ENCODE data around the gene MRPL36. TPM values are rescaled to one million over a fixed set of nuclear protein-coding genes. Genes with fewer than 3 reads are reported as not detected.

The MRPL36 gene
- total and polyA plus RNA-seq, 2 donors (not counting 3 experiments of a cell fraction or from before 2014, with no cell fraction given): 70.3 to 72.7 TPM

DNA sequence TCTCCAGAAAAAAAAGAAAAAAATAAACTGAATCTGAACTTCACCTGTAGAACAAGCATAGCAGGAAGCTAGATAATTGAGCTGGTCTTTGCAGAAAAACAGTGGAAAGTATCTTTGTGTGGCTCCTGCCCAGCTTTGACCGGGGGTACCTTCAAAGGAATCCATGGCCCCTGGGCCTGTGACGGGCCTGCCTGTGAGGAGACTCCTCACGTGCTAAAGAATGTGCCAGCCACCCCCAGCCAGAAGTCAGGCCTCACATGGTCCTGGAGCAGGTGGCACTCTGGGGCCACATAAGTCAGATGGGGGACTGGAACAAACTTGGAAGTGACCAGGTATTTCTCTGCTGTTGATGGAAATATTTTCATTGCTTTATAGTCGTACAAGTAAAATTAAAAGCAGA is 5.7 kb upstream of the MRPL36 start:
- CTCF ChIA-PET: no interaction called here
- Histone ChIP-seq H3K4me2 (ENCODE audit: insufficient read depth, low read length) (no peak overlapping the region), H3K4me1 (ENCODE audit: control insufficient read depth, extremely low read depth, insufficient read depth, low read length) (peaks cover 13% of the 10 kb centered on the region), H2AFZ (ENCODE audit: low read depth, low read length) (no peak overlapping the region), H3K27me3 (ENCODE audit: control insufficient read depth in 2 of 2, insufficient read depth in 2 of 2, low read length in 2 of 2) (no peaks in the 10 kb centered on the region), H3K9me3 (replicated peaks; ENCODE audit: control insufficient read depth, insufficient read depth, low read length) (no peaks in the 10 kb centered on the region), H3K4me3 (replicated peaks in 1 of 3; ENCODE audit: insufficient read depth in 1 of 3, low read depth in 1 of 3, low read length in 3 of 3) (no peak overlapping the region), H3K9ac (replicated peaks; ENCODE audit: extremely low read depth, insufficient read depth, low read length) (no peak overlapping the region), H3K9me1 (replicated peaks; ENCODE audit: control insufficient read depth, extremely low read depth, insufficient read depth, low read length) (no peaks in the 10 kb centered on the region), H3K36me3 (ENCODE audit: control insufficient read depth in 2 of 2, extremely low read depth in 1 of 2, insufficient read depth in 2 of 2, low read length in 2 of 2) (peaks cover 5 to 46% of the 10 kb centered on the region in 2 experiments), H4K20me1 (replicated peaks; ENCODE audit: control insufficient read depth, extremely low read depth, insufficient read depth, low read length) (no peaks in the 10 kb centered on the region), H3K79me2 (ENCODE audit: control insufficient read depth, insufficient read depth, low read length) (peaks cover 85% of the 10 kb centered on the region), H3K27ac (ENCODE audit: insufficient read depth, low read depth, low read length) (no peak overlapping the region)
- DNase-seq (ENCODE audit: low read depth, low spot score) (no peak), FAIRE-seq (no peak)
- intact Hi-C loops (cut with micrococcal nuclease) (no loop called here), dilution Hi-C loops (cut with MboI; ENCODE audit: extremely low pct_ligation_motif_present, low sequenced_read_pairs) (no loop called here)
- POLR2A ChIA-PET: no interaction called here
- TF ChIP-seq POLR2A (IDR thresholded peaks at IDR 0.05; ENCODE audit: low read depth, low read length) (no peak), JUN (IDR thresholded peaks at IDR 0.05; ENCODE audit: borderline replicate concordance, insufficient read depth, insufficient read length, low read depth) (no peak), GATA2 (IDR thresholded peaks at IDR 0.05; ENCODE audit: insufficient read depth, insufficient read length, low read depth, low read length) (no peak), POLR2AphosphoS5 (IDR thresholded peaks at IDR 0.05; ENCODE audit: insufficient read depth, low read depth, low read length) (no peak)
- TF ChIP-seq, protein P1, sequence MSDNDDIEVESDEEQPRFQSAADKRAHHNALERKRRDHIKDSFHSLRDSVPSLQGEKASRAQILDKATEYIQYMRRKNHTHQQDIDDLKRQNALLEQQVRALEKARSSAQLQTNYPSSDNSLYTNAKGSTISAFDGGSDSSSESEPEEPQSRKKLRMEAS (IDR thresholded peaks at IDR 0.05; ENCODE audit: insufficient read depth, insufficient read length): no peak
- TF ChIP-seq, protein P2, sequence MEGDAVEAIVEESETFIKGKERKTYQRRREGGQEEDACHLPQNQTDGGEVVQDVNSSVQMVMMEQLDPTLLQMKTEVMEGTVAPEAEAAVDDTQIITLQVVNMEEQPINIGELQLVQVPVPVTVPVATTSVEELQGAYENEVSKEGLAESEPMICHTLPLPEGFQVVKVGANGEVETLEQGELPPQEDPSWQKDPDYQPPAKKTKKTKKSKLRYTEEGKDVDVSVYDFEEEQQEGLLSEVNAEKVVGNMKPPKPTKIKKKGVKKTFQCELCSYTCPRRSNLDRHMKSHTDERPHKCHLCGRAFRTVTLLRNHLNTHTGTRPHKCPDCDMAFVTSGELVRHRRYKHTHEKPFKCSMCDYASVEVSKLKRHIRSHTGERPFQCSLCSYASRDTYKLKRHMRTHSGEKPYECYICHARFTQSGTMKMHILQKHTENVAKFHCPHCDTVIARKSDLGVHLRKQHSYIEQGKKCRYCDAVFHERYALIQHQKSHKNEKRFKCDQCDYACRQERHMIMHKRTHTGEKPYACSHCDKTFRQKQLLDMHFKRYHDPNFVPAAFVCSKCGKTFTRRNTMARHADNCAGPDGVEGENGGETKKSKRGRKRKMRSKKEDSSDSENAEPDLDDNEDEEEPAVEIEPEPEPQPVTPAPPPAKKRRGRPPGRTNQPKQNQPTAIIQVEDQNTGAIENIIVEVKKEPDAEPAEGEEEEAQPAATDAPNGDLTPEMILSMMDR (IDR thresholded peaks at IDR 0.05; ENCODE audit: extremely low read depth in 1 of 2, insufficient read depth in 1 of 2, low read depth in 1 of 2, low read length in 2 of 2): no peak
- no TSS peak for BruUV-seq (replicated peaks)

Data from endothelial cell of umbilical vein (primary cell).